Measurements from ENCODE around the gene CNPY3.

Gene CNPY3

DNA sequence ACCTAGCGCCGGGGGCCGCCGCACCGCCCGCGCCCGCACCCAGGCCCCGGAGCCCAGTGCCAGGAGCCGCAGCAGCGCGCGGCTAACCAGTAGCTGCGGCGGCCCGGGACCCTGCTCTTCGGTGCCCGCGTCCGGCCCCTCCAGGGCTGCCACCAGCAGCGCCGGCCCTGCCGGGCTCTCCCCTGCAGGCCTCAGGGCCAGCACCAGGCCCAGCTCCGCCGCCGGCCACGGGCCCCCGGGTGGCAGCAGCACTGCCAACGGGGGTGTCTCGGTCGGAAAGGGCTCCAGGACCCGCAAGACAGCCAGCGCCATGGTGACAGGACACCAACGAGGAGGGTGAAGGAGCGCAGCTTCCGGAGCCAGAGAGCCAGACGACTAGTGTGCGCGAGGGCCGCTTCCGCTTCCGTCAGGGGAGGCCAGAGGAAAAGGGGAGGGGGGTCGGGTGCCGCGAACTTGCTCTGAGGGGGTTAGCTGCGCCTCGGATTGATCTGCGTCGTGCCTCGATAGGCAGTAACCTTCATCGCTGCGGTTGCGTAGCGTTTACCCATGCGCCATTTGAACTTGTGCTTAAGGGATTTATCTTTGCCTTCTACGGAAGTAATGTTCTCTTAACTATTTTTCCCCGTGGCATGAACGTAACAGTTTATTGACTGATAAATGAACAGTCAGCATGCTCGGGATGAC lies 49.7 kb downstream of the CNPY3 start, which contains the start of gene PEX6 (continued):
- no peak for TF ChIP-seq EGR2 (tag by site-specific recombination; IDR thresholded peaks at IDR 0.05; ENCODE audit: low read depth)
- TF ChIP-seq SP2 (tag by site-specific recombination; IDR thresholded peaks at IDR 0.05), result peak; percentile 76
- TF ChIP-seq WT1 (tag by site-specific recombination; IDR thresholded peaks at IDR 0.05), result peak; percentile 35; the same call in 1 of the 2 replicates
- no peak for TF ChIP-seq ZNF121 (tag by site-specific recombination; IDR thresholded peaks at IDR 0.05)
- TF ChIP-seq, protein P1, sequence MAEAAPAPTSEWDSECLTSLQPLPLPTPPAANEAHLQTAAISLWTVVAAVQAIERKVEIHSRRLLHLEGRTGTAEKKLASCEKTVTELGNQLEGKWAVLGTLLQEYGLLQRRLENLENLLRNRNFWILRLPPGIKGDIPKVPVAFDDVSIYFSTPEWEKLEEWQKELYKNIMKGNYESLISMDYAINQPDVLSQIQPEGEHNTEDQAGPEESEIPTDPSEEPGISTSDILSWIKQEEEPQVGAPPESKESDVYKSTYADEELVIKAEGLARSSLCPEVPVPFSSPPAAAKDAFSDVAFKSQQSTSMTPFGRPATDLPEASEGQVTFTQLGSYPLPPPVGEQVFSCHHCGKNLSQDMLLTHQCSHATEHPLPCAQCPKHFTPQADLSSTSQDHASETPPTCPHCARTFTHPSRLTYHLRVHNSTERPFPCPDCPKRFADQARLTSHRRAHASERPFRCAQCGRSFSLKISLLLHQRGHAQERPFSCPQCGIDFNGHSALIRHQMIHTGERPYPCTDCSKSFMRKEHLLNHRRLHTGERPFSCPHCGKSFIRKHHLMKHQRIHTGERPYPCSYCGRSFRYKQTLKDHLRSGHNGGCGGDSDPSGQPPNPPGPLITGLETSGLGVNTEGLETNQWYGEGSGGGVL (tag by site-specific recombination; IDR thresholded peaks at IDR 0.05), result peak; percentile 60; the same call in 1 of the 2 replicates
- TF ChIP-seq, protein P2, sequence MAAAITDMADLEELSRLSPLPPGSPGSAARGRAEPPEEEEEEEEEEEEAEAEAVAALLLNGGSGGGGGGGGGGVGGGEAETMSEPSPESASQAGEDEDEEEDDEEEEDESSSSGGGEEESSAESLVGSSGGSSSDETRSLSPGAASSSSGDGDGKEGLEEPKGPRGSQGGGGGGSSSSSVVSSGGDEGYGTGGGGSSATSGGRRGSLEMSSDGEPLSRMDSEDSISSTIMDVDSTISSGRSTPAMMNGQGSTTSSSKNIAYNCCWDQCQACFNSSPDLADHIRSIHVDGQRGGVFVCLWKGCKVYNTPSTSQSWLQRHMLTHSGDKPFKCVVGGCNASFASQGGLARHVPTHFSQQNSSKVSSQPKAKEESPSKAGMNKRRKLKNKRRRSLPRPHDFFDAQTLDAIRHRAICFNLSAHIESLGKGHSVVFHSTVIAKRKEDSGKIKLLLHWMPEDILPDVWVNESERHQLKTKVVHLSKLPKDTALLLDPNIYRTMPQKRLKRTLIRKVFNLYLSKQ (tag by site-specific recombination; IDR thresholded peaks at IDR 0.05; ENCODE audit: borderline replicate concordance), result no peak
- TF ChIP-seq ZNF791 (tag by site-specific recombination; IDR thresholded peaks at IDR 0.05), result no peak
- TF ChIP-seq, protein P3, sequence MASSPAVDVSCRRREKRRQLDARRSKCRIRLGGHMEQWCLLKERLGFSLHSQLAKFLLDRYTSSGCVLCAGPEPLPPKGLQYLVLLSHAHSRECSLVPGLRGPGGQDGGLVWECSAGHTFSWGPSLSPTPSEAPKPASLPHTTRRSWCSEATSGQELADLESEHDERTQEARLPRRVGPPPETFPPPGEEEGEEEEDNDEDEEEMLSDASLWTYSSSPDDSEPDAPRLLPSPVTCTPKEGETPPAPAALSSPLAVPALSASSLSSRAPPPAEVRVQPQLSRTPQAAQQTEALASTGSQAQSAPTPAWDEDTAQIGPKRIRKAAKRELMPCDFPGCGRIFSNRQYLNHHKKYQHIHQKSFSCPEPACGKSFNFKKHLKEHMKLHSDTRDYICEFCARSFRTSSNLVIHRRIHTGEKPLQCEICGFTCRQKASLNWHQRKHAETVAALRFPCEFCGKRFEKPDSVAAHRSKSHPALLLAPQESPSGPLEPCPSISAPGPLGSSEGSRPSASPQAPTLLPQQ (tag by site-specific recombination; IDR thresholded peaks at IDR 0.05), result peak; percentile 74; the same call in 1 of the 2 replicates
- 0 out of 2 replicates have a peak, but pooled peaks have one; percentile 27 for TF ChIP-seq ZFP69B (tag by site-specific recombination; IDR thresholded peaks at IDR 0.05)
- TF ChIP-seq ZNF202 (tag by site-specific recombination; IDR thresholded peaks at IDR 0.05; ENCODE audit: borderline replicate concordance), result no peak
- TF ChIP-seq ZNF311 (tag by site-specific recombination; IDR thresholded peaks at IDR 0.05; ENCODE audit: borderline replicate concordance), result no peak
- TF ChIP-seq, protein P4, sequence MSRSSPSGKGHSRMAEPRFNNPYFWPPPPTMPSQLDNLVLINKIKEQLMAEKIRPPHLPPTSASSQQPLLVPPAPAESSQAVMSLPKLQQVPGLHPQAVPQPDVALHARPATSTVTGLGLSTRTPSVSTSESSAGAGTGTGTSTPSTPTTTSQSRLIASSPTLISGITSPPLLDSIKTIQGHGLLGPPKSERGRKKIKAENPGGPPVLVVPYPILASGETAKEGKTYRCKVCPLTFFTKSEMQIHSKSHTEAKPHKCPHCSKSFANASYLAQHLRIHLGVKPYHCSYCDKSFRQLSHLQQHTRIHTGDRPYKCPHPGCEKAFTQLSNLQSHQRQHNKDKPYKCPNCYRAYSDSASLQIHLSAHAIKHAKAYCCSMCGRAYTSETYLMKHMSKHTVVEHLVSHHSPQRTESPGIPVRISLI (tag by site-specific recombination; IDR thresholded peaks at IDR 0.05), result no peak
- TF ChIP-seq ZNF561 (tag by site-specific recombination; IDR thresholded peaks at IDR 0.05; ENCODE audit: borderline replicate concordance), result peak; percentile 60; the same call in 1 of the 2 replicates
- TF ChIP-seq ZNF521 (tag by site-specific recombination; IDR thresholded peaks at IDR 0.05), result no peak
- TF ChIP-seq, protein P5, sequence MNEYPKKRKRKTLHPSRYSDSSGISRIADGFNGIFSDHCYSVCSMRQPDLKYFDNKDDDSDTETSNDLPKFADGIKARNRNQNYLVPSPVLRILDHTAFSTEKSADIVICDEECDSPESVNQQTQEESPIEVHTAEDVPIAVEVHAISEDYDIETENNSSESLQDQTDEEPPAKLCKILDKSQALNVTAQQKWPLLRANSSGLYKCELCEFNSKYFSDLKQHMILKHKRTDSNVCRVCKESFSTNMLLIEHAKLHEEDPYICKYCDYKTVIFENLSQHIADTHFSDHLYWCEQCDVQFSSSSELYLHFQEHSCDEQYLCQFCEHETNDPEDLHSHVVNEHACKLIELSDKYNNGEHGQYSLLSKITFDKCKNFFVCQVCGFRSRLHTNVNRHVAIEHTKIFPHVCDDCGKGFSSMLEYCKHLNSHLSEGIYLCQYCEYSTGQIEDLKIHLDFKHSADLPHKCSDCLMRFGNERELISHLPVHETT (tag by site-specific recombination; IDR thresholded peaks at IDR 0.05), result peak; percentile 65; the same call in 1 of the 2 replicates
- TF ChIP-seq, protein P6, sequence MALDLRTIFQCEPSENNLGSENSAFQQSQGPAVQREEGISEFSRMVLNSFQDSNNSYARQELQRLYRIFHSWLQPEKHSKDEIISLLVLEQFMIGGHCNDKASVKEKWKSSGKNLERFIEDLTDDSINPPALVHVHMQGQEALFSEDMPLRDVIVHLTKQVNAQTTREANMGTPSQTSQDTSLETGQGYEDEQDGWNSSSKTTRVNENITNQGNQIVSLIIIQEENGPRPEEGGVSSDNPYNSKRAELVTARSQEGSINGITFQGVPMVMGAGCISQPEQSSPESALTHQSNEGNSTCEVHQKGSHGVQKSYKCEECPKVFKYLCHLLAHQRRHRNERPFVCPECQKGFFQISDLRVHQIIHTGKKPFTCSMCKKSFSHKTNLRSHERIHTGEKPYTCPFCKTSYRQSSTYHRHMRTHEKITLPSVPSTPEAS (tag by site-specific recombination; IDR thresholded peaks at IDR 0.05), result no peak
- TF ChIP-seq ZEB2 (tag by site-specific recombination; IDR thresholded peaks at IDR 0.05), result peak; percentile 60
- no peak for TF ChIP-seq ZNF626 (tag by site-specific recombination; IDR thresholded peaks at IDR 0.05)
- no peak for TF ChIP-seq SCRT2 (tag by site-specific recombination; IDR thresholded peaks at IDR 0.05)
- TF ChIP-seq ZFP37 (tag by site-specific recombination; IDR thresholded peaks at IDR 0.05), result no peak; the same call in 1 of the 2 replicates
- peak; percentile 78; the same call in 1 of the 2 replicates for TF ChIP-seq ZNF394 (tag by site-specific recombination; IDR thresholded peaks at IDR 0.05; ENCODE audit: borderline replicate concordance)
- TF ChIP-seq ZNF549 (tag by site-specific recombination; IDR thresholded peaks at IDR 0.05), result no peak
- TF ChIP-seq ZBTB17 (tag by site-specific recombination; IDR thresholded peaks at IDR 0.05), result peak; percentile 95
- TF ChIP-seq, protein P7, sequence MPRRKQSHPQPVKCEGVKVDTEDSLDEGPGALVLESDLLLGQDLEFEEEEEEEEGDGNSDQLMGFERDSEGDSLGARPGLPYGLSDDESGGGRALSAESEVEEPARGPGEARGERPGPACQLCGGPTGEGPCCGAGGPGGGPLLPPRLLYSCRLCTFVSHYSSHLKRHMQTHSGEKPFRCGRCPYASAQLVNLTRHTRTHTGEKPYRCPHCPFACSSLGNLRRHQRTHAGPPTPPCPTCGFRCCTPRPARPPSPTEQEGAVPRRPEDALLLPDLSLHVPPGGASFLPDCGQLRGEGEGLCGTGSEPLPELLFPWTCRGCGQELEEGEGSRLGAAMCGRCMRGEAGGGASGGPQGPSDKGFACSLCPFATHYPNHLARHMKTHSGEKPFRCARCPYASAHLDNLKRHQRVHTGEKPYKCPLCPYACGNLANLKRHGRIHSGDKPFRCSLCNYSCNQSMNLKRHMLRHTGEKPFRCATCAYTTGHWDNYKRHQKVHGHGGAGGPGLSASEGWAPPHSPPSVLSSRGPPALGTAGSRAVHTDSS (tag by site-specific recombination; IDR thresholded peaks at IDR 0.05), result peak; percentile 72; the same call in 1 of the 2 replicates
- TF ChIP-seq, protein P8, sequence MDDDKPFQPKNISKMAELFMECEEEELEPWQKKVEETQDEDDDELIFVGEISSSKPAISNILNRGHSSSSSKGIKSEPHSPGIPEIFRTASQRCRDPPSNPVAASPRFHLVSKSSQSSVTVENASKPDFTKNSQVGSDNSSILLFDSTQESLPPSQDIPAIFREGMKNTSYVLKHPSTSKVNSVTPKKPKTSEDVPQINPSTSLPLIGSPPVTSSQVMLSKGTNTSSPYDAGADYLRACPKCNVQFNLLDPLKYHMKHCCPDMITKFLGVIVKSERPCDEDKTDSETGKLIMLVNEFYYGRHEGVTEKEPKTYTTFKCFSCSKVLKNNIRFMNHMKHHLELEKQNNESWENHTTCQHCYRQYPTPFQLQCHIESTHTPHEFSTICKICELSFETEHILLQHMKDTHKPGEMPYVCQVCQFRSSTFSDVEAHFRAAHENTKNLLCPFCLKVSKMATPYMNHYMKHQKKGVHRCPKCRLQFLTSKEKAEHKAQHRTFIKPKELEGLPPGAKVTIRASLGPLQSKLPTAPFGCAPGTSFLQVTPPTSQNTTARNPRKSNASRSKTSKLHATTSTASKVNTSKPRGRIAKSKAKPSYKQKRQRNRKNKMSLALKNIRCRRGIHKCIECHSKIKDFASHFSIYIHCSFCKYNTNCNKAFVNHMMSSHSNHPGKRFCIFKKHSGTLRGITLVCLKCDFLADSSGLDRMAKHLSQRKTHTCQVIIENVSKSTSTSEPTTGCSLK (tag by site-specific recombination; IDR thresholded peaks at IDR 0.05), result no peak
- peak; percentile 30; the same call in 1 of the 2 replicates for TF ChIP-seq OSR2 (tag by site-specific recombination; IDR thresholded peaks at IDR 0.05)
